IPS DF 19.7 (cell line): ENCODE results near the gene MARK3.

Source experiments
- DNase-seq: peaks from one replicate; pipeline ENCODE4 v3.0.0-alpha.2; 2013; ENCODE audit warnings: low read depth, low spot score

MARK3 gene

GRCh38 chr14:103485504-103485903 lies 100.3 kb downstream of the MARK3 start:
- no peak for DNase-seq

GRCh38 chr14:103488071-103488470 lies 102.9 kb downstream of the MARK3 start:
- DNase-seq: no peak

- no peak for DNase-seq
Measured at GRCh38 chr14:103488960-103489359, 103.7 kb downstream of the MARK3 start.

GRCh38 chr14:103489621-103490020 lies 104.4 kb downstream of the MARK3 start:
- DNase-seq: no peak

GRCh38 chr14:103491691-103492090 lies 106.5 kb downstream of the MARK3 start:
- DNase-seq: no peak

- no peak for DNase-seq
Measured at GRCh38 chr14:103492156-103492925, 107.1 kb downstream of the MARK3 start.

- DNase-seq: no peak
Measured at GRCh38 chr14:103495854-103496253, 110.6 kb downstream of the MARK3 start.

GRCh38 chr14:103496776-103497175 lies 111.6 kb downstream of the MARK3 start:
- no peak for DNase-seq

- no peak for DNase-seq
Measured at GRCh38 chr14:103499709-103500108, 114.5 kb downstream of the MARK3 start.

GRCh38 chr14:103500148-103500990 lies 115.2 kb downstream of the MARK3 start:
- no peak for DNase-seq

- no peak for DNase-seq
Measured at GRCh38 chr14:103501041-103501870, 116.0 kb downstream of the MARK3 start.

- no peak for DNase-seq
Measured at GRCh38 chr14:103501921-103502669, 116.9 kb downstream of the MARK3 start.

- DNase-seq: no peak
Measured at GRCh38 chr14:103502877-103503276, 117.7 kb downstream of the MARK3 start.

- DNase-seq: no peak
Measured at GRCh38 chr14:103503296-103503695, 118.1 kb downstream of the MARK3 start.

- DNase-seq: no peak
Measured at GRCh38 chr14:103504991-103505565, 119.9 kb downstream of the MARK3 start.

GRCh38 chr14:103507751-103508150 lies 122.5 kb downstream of the MARK3 start:
- no peak for DNase-seq

- no peak for DNase-seq
Measured at GRCh38 chr14:103508521-103509329, 123.5 kb downstream of the MARK3 start.

- no peak for DNase-seq
Measured at GRCh38 chr14:103509864-103510723, 124.9 kb downstream of the MARK3 start.
